Testis (tissue), 2 donors: ENCODE data around the gene CCDC50.

Experiments used
- CTCF ChIP-seq, 3 experiments: fragments of 450-650 bp in 2 of 3; fragments of 200-600 bp in 1 of 3; sonication (generic) in 1 of 3; IDR thresholded peaks; one replicate each; pipeline ENCODE4 v1.5.1; 2016 to 2019; ENCODE audit warnings: antibody characterized with exemption in 3 of 3, mild to moderate bottlenecking in 2 of 3, moderate library complexity in 1 of 3
- POLR2A ChIP-seq: fragments of 450-650 bp; IDR thresholded peaks from one replicate; pipeline ENCODE4 v1.6.1; 2017; ENCODE audit warnings: antibody characterized with exemption, mild to moderate bottlenecking, moderate library complexity

- TF ChIP-seq CTCF (IDR thresholded peaks at IDR 0.05), result no peak
- TF ChIP-seq POLR2A, result no peak
Observed at GRCh38 chr3:191372122-191372521, 42.9 kb downstream of the CCDC50 start.
